ENCODE results near the gene EVI2B. TPM values are rescaled to one million over a fixed set of nuclear protein-coding genes. Genes with fewer than 3 reads are reported as not detected.
A peak's percentile ranks its signal among the peaks of the same experiment; 100 is the strongest.

EVI2B gene
- total RNA-seq, 1 experiment from 2014 or later: 0.11 TPM

DNA sequence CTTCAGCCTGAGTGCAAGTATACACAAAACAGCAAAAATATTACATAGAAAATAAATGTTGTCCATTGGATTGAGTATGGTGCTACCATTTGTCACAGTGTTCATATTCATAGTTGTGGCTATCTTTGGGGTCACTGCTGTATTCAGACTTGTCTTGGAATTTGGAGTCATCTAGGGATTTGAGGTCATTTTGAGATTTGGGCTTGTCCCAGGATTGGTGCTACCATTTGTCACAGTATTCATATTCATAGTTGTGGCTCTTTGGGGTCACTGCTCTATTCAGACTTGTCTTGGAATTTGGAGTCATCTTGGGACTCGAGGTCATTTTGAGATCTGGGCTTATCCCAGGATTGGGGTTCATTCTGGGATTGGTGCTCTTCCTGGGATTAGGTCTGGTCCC lies 41.6 kb downstream of the EVI2B start:
- POLR2A ChIA-PET (ENCODE audit: unreplicated experiment): no interaction called here

DNA sequence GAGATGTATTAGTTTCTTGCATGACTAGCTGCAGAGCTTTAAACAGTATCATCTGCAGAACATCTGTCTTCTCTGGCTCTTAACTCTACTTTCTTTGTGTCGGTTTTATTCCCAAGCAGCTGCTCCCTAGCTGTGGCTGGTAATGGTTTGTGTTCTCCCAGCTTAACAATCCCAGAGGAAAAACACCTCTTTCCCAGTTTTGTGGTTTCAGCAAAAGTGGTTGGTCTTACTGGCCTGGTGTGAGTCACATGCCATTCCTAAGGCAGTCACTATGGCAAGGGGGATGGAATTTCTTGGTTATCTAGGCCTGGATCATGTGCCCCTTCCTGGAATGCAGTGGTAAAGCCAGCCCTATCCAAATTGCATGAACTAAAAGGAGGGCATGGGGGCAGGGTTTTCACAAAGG lies 44.3 kb downstream of the EVI2B start:
- H3K4me3 ChIP-seq (ENCODE audit: low read length): no peak overlapping the region

More for the DNA sequence above, 41.6 kb downstream of the EVI2B start:
- no TSS peak for BruUV-seq (replicated peaks)
- DNase-seq: no peak
- intact Hi-C loops (cut with micrococcal nuclease): no loop called here
- Histone ChIP-seq H3K36me3 (ENCODE audit: low read depth, low read length) (0 out of 2 replicates have a peak, but pooled peaks cover 6% of the 10 kb centered on the region), H3K9me2 (replicated peaks; ENCODE audit: low read length) (no peaks in the 10 kb centered on the region), H3K27me3 (ENCODE audit: low read length) (no peaks in the 10 kb centered on the region), H4K20me1 (ENCODE audit: low read length) (no peaks in the 10 kb centered on the region), H3K9ac (ENCODE audit: low read length) (no peak overlapping the region), H3K4me1 (ENCODE audit: insufficient read depth, low read length) (peaks cover 34% of the 10 kb centered on the region), H3K4me3 (ENCODE audit: low read length) (no peak overlapping the region), H3K4me2 (ENCODE audit: low read length) (no peak overlapping the region), H3F3A (ENCODE audit: low read length, unreplicated experiment) (peaks cover 4% of the 10 kb centered on the region), H3K79me2 (ENCODE audit: low read length) (no peaks in the 10 kb centered on the region), H3K27ac (ENCODE audit: low read length) (no peak overlapping the region), H3K9me3 (ENCODE audit: low read length) (no peaks in the 10 kb centered on the region), H2AFZ (ENCODE audit: low read length) (no peak overlapping the region)
- CTCF ChIA-PET: no interaction called here
- ATAC-seq: no peak
- no peak for TF ChIP-seq EZH2 (IDR thresholded peaks at IDR 0.05; ENCODE audit: low read length, unreplicated experiment)
- TF ChIP-seq CTCF (conservative IDR thresholded peaks at IDR 0.05; ENCODE audit: low read depth, low read length): no peak

More for the DNA sequence above, 44.3 kb downstream of the EVI2B start:
- CTCF ChIA-PET: no interaction called here
- H3K36me3 ChIP-seq (ENCODE audit: low read depth, low read length): 0 out of 2 replicates have a peak, but pooled peaks cover 7% of the 10 kb centered on the region
- H3K9me3 ChIP-seq (ENCODE audit: low read length): no peaks in the 10 kb centered on the region
- intact Hi-C loops (cut with micrococcal nuclease): no loop called here
- peak overlapping the region; percentile 58 for H3K27ac ChIP-seq (ENCODE audit: low read length)
- H3F3A ChIP-seq (ENCODE audit: low read length, unreplicated experiment): peaks cover 4% of the 10 kb centered on the region
- POLR2A ChIA-PET (ENCODE audit: unreplicated experiment): no interaction called here
- peak overlapping the region; percentile 53 for H3K4me2 ChIP-seq (ENCODE audit: low read length)
- no peak overlapping the region for H2AFZ ChIP-seq (ENCODE audit: low read length)
- no peaks in the 10 kb centered on the region for H3K9me2 ChIP-seq (replicated peaks; ENCODE audit: low read length)
- no peak overlapping the region for H3K9ac ChIP-seq (ENCODE audit: low read length)
- ATAC-seq: peak; percentile 95
- peak; percentile 85 for DNase-seq
- BruUV-seq (replicated peaks): no TSS peak
- peaks cover 34% of the 10 kb centered on the region for H3K4me1 ChIP-seq (ENCODE audit: insufficient read depth, low read length)
- no peaks in the 10 kb centered on the region for H4K20me1 ChIP-seq (ENCODE audit: low read length)
- no peaks in the 10 kb centered on the region for H3K79me2 ChIP-seq (ENCODE audit: low read length)
- no peak for TF ChIP-seq CTCF (conservative IDR thresholded peaks at IDR 0.05; ENCODE audit: low read depth, low read length)
- no peak for TF ChIP-seq EZH2 (IDR thresholded peaks at IDR 0.05; ENCODE audit: low read length, unreplicated experiment)
- no peak for TF ChIP-seq EZH2phosphoT487 (IDR thresholded peaks at IDR 0.05; ENCODE audit: borderline replicate concordance, low read length)
- no peaks in the 10 kb centered on the region for H3K27me3 ChIP-seq (ENCODE audit: low read length)

Data from PC-3 (cell line).